HCT116 (cell line): ENCODE data around the gene TPBGL. TPM values are rescaled to one million over a fixed set of nuclear protein-coding genes. Genes with fewer than 3 reads are reported as not detected.

Experiments
- ATAC-seq: fragments of 200-7000 bp; cut with Tn5 transposase; 2 replicates; pipeline ENCODE4 v1.9.1; 2020; ENCODE audit warnings: mild to moderate bottlenecking, moderate library complexity
- BruUV-seq: library from RNA; stranded (reverse); fragments of 400-500 nt; replicated peaks from 2 replicates; lab custom pipeline; 2021; lab: Mats Ljungman, UMichigan
- CTCF ChIA-PET: fragments of 300-600 bp; sonication (Branson Sonifier 250); formaldehyde crosslinking; loops from one replicate; lab custom pipeline; 2021; ENCODE audit warnings: antibody characterized with exemption; lab: Charles Lee
- POLR2A ChIA-PET: fragments of 300-600, 350-600 bp; sonication (Branson Sonifier 250); formaldehyde crosslinking; loops from one replicate; lab custom pipeline; 2021; ENCODE audit warnings: antibody characterized with exemption; lab: Charles Lee
- RAD21 ChIA-PET, 2 experiments: fragments of 300-600 bp; sonication (Branson Sonifier 250); formaldehyde crosslinking; loops; one replicate each; lab custom pipeline; 2023; ENCODE audit warnings: low total read pairs in 2 of 2; ENCODE audit not compliant: uncharacterized antibody in 2 of 2, unreplicated experiment in 2 of 2, low non-redundant PET in 1 of 2; lab: Charles Lee
- DNase-seq: peaks from one replicate; pipeline ENCODE4 v3.0.0-alpha.2; 2010; ENCODE audit warnings: low read depth, low spot score
- H2AFZ ChIP-seq: fragments of 200-600 bp; shearing (Covaris generic), sonication (generic); 2 replicates; pipeline ENCODE4 v1.6.1; 2017; ENCODE audit warnings: low read depth, mixed run types, mixed read lengths, antibody characterized with exemption, low read length; ENCODE audit not compliant: poor library complexity, severe bottlenecking
- H3K27ac ChIP-seq: 2 replicates; pipeline ENCODE4 v1.5.1; 2012; ENCODE audit warnings: low read depth, low read length
- H3K27me3 ChIP-seq: fragments of 200-600 bp; sonication (generic); 2 replicates; pipeline ENCODE4 v1.6.1; 2016; ENCODE audit warnings: mixed run types, low read length, mixed read lengths; ENCODE audit not compliant: insufficient read depth
- H3K36me3 ChIP-seq, 2 experiments: fragments of 200-500 bp in 1 of 2; fragments of 200-600 bp in 1 of 2; sonication (Bioruptor generic) in 1 of 2; sonication (generic) in 1 of 2; 2 replicates each; pipeline versions ENCODE4 v1.5.1 to v1.6.1; 2014 to 2016; ENCODE audit warnings: low read length in 2 of 2, inconsistent platforms in 1 of 2, mixed read lengths in 1 of 2, mixed run types in 1 of 2; ENCODE audit not compliant: insufficient read depth in 2 of 2, control insufficient read depth in 1 of 2
- H3K4me1 ChIP-seq, 2 experiments: fragments of 200-600 bp in 1 of 2; sonication (generic) in 1 of 2; 2 replicates each; pipeline versions ENCODE4 v1.5.1 to v1.6.1; 2012 to 2017; ENCODE audit warnings: low read length in 2 of 2, inconsistent platforms in 1 of 2, mild to moderate bottlenecking in 1 of 2, mixed read lengths in 1 of 2, mixed run types in 1 of 2, moderate library complexity in 1 of 2; ENCODE audit not compliant: insufficient read depth in 2 of 2, control insufficient read depth in 1 of 2
- H3K4me2 ChIP-seq: fragments of 200-600 bp; sonication (generic); 2 replicates; pipeline ENCODE4 v1.6.1; 2017; ENCODE audit warnings: mixed run types, low read length, mixed read lengths
- H3K4me3 ChIP-seq, 2 experiments: fragments of 200-600 bp in 1 of 2; sonication (generic) in 1 of 2; replicated peaks in 1 of 2; 2 replicates each; pipeline ENCODE4 v1.5.1; 2011 to 2016; ENCODE audit warnings: low read length in 2 of 2, control low read depth in 1 of 2, low read depth in 1 of 2, mild to moderate bottlenecking in 1 of 2, mixed read lengths in 1 of 2, mixed run types in 1 of 2
- H3K79me2 ChIP-seq: fragments of 200-600 bp; sonication (generic); 2 replicates; pipeline ENCODE4 v1.6.1; 2017; ENCODE audit warnings: mild to moderate bottlenecking, mixed run types, low read length, moderate library complexity, mixed read lengths; ENCODE audit not compliant: insufficient read depth
- H3K9ac ChIP-seq: fragments of 200-600 bp; sonication (generic); 2 replicates; pipeline ENCODE4 v1.6.1; 2016; ENCODE audit warnings: low read length, mixed read lengths
- H3K9me2 ChIP-seq: fragments of 200-600 bp; sonication (generic), shearing (Covaris generic); 2 replicates; pipeline ENCODE4 v1.6.1; 2017; ENCODE audit warnings: mixed run types, mild to moderate bottlenecking, moderate library complexity; ENCODE audit not compliant: insufficient read depth
- H3K9me3 ChIP-seq, 2 experiments: fragments of 200-500 bp in 1 of 2; fragments of 200-600 bp in 1 of 2; sonication (Bioruptor generic) in 1 of 2; sonication (generic) in 1 of 2; 2 replicates each; pipeline ENCODE4 v1.6.1; 2014 to 2017; ENCODE audit warnings: low read length in 2 of 2, mixed read lengths in 2 of 2, inconsistent platforms in 1 of 2, low read depth in 1 of 2, mild to moderate bottlenecking in 1 of 2, mixed run types in 1 of 2, moderate library complexity in 1 of 2; ENCODE audit not compliant: control insufficient read depth in 1 of 2, insufficient read depth in 1 of 2
- H4K20me1 ChIP-seq: fragments of 200-600 bp; sonication (generic), shearing (Covaris generic); 2 replicates; pipeline ENCODE4 v1.6.1; 2017; ENCODE audit warnings: mixed run types, mild to moderate bottlenecking, moderate library complexity; ENCODE audit not compliant: insufficient read depth
- FOSL1 ChIP-seq: IDR thresholded peaks from 2 replicates; pipeline ENCODE4 v1.6.1; 2012; ENCODE audit warnings: low read depth
- POLR2A ChIP-seq: IDR thresholded peaks from 2 replicates; pipeline ENCODE4 v1.7.0; 2011; ENCODE audit warnings: borderline replicate concordance; ENCODE audit not compliant: insufficient read depth, insufficient read length; ENCODE audit errors: extremely low read depth
- RAD21 ChIP-seq: IDR thresholded peaks from 2 replicates; pipeline ENCODE4 v1.6.1; 2012; ENCODE audit warnings: low read depth, mild to moderate bottlenecking
- YY1 ChIP-seq: IDR thresholded peaks from 2 replicates; pipeline ENCODE4 v1.6.1; 2011; ENCODE audit warnings: low read length, low read depth, moderate library complexity, mild to moderate bottlenecking; ENCODE audit not compliant: insufficient replicate concordance; ENCODE audit errors: extremely low read depth
- ZFX ChIP-seq: fragments of 450-650 bp; IDR thresholded peaks from 2 replicates; pipeline ENCODE4 v1.6.1; 2017
- intact Hi-C: fragments of 100-400 bp; cut with micrococcal nuclease; formaldehyde crosslinking; loops from 2 replicates; pipeline ENCODE4 v1.10.0; 2022
- total RNA-seq: library from RNA; stranded (reverse); gene quantifications from one replicate; pipeline ENCODE4 v1.2.1, GENCODE V29; 2021; ENCODE audit not compliant: unreplicated experiment
- TF ChIP-seq, protein P1 (sequence below): IDR thresholded peaks from 2 replicates; pipeline ENCODE4 v1.6.1; 2012
- TF ChIP-seq, protein P2 (sequence below): IDR thresholded peaks from 2 replicates; pipeline ENCODE4 v1.6.1; 2011; ENCODE audit warnings: mild to moderate bottlenecking, low read length, moderate library complexity; ENCODE audit not compliant: insufficient replicate concordance; ENCODE audit errors: extremely low read depth

TPBGL gene
- total RNA-seq, 1 experiment from 2014 or later, result 0.12 TPM

DNA sequence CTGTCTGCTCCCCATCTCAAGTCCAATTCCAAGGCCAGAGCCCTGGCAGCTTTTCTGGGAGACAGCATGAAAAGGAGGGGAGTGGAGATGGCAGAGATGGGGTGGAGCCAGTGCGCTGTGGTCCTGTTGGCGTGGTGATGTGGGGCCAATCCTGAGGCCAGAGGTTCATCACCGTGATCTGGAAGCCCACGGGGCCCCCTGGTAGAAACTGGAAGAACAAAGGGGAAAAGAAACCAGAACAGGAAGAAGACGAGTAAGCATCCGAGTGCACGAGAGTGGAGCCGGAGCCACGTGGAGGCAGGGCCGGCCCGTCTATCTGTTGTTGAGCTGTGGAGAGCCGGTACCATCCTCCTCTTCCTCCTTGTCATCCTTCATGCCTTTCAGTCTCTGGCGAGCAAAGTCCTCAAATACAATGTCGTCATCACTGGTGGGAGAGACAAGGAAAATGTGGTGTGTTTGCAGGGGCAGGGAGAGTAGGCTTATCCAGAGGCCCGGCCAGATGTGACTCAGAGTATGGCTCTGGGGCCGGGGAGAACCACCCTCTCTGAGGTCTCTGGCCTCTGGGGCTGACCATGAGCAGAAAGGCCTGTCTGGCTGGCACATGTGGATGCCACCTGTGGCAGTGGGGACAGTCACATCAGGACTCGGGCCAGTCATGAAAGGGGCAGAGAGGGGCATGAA lies 25.4 kb downstream of the TPBGL start:
- no peaks in the 10 kb centered on the region for H3K9me3 ChIP-seq
- no peaks in the 10 kb centered on the region for H3K27me3 ChIP-seq
- intact Hi-C loops, result no loop called here
- H3K79me2 ChIP-seq, result no peaks in the 10 kb centered on the region
- H2AFZ ChIP-seq, result no peak overlapping the region
- ATAC-seq, result no peak
- H3K9me2 ChIP-seq, result no peaks in the 10 kb centered on the region
- BruUV-seq, result no TSS peak
- no peak for DNase-seq
- no peaks in the 10 kb centered on the region for H3K4me1 ChIP-seq
- no peak overlapping the region for H3K4me3 ChIP-seq
- no peak overlapping the region for H3K27ac ChIP-seq
- H3K9ac ChIP-seq, result no peak overlapping the region
- POLR2A ChIA-PET, result no interaction called here
- TF ChIP-seq, protein P1, sequence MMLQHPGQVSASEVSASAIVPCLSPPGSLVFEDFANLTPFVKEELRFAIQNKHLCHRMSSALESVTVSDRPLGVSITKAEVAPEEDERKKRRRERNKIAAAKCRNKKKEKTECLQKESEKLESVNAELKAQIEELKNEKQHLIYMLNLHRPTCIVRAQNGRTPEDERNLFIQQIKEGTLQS, result no peak
- TF ChIP-seq, all 23 proteins: peak for 0
- H3K36me3 ChIP-seq, result no peaks in the 10 kb centered on the region
- H3K4me2 ChIP-seq, result no peak overlapping the region
- RAD21 ChIA-PET, result no interaction called here
- no peaks in the 10 kb centered on the region for H4K20me1 ChIP-seq
- CTCF ChIA-PET, result interaction anchor here (0.7 kb wide), 1 partner anchor 25 kb away, joined by 3 read pairs; no protein-coding TSS in a partner anchor

DNA sequence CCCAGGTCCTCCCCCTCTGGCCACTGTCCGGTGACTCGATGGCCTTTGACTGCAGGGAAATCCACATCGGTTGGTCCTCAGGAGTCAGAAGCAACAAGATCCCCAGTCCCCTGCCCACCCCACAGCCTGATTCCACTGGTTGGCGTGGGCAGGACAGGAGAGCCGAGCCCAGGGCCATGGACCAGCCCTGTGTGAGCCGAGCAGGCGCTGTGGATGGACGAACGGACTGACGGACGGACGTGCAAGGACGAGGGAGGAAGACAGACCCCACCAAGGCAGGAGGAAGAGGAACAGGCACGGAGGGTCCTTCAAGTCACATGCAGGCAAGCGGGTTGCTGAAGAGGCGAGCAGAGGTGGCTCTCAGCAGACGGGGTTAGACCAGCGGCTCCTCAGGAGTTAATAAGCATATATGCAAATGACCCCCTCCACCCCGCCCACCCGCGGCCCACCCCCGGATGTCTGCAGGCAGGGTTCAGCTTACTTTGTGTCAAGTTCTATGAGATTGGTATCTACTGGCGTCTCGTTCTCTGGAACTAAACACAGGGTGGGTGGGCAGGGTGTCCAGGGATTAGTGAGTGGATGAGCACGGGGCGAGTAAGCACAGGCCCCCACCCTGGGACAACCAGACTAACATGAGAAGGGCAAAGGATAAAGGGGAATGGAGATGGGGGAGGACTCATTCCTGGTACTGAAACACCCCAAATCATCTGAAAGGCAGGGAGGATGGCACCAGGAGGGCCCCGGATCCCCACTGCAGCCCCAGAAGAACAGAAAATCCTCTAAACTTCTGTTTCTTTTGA lies 26.8 kb downstream of the TPBGL start:
- CTCF ChIA-PET, result no interaction called here
- intact Hi-C loops, result no loop called here

More for the DNA sequence above, 26.8 kb downstream of the TPBGL start:
- Histone ChIP-seq H3K9me2 (no peaks in the 10 kb centered on the region), H3K4me3 (no peak overlapping the region), H3K36me3 (no peaks in the 10 kb centered on the region), H3K4me1 (no peaks in the 10 kb centered on the region), H3K27ac (no peak overlapping the region), H3K4me2 (no peak overlapping the region), H3K9ac (no peak overlapping the region), H2AFZ (no peak overlapping the region), H3K27me3 (no peaks in the 10 kb centered on the region), H4K20me1 (no peaks in the 10 kb centered on the region), H3K9me3 (no peaks in the 10 kb centered on the region), H3K79me2 (no peaks in the 10 kb centered on the region)
- DNase-seq (no peak), ATAC-seq (no peak)
- RAD21 ChIA-PET, result no interaction called here
- BruUV-seq, result no TSS peak
- POLR2A ChIA-PET, result no interaction called here
- TF ChIP-seq POLR2A, result no peak
- TF ChIP-seq, protein P2, sequence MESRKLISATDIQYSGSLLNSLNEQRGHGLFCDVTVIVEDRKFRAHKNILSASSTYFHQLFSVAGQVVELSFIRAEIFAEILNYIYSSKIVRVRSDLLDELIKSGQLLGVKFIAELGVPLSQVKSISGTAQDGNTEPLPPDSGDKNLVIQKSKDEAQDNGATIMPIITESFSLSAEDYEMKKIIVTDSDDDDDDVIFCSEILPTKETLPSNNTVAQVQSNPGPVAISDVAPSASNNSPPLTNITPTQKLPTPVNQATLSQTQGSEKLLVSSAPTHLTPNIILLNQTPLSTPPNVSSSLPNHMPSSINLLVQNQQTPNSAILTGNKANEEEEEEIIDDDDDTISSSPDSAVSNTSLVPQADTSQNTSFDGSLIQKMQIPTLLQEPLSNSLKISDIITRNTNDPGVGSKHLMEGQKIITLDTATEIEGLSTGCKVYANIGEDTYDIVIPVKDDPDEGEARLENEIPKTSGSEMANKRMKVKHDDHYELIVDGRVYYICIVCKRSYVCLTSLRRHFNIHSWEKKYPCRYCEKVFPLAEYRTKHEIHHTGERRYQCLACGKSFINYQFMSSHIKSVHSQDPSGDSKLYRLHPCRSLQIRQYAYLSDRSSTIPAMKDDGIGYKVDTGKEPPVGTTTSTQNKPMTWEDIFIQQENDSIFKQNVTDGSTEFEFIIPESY, result no peak
- TF ChIP-seq FOSL1, result no peak
- TF ChIP-seq RAD21, result no peak
- no peak for TF ChIP-seq YY1
- TF ChIP-seq ZFX, result no peak
